Endothelial cell of umbilical vein (primary cell): ENCODE measurements around the gene COL23A1. TPM values are rescaled to one million over a fixed set of nuclear protein-coding genes. Genes with fewer than 3 reads are reported as not detected.

Experiments used
- BruUV-seq: library from RNA; stranded (reverse); fragments of 400-500 nt; replicated peaks from 2 replicates; lab custom pipeline; 2021; lab: Mats Ljungman, UMichigan
- CTCF ChIA-PET: fragments of 300-600, 350-600 bp; sonication (Branson Sonifier 250); formaldehyde crosslinking; loops from one replicate; lab custom pipeline; 2021; ENCODE audit warnings: antibody characterized with exemption, inconsistent platforms; lab: Charles Lee
- POLR2A ChIA-PET: fragments of 300-600, 350-600 bp; sonication (Branson Sonifier 250); formaldehyde crosslinking; loops from one replicate; lab custom pipeline; 2021; ENCODE audit warnings: antibody characterized with exemption, inconsistent platforms; lab: Charles Lee
- DNase-seq: peaks from one replicate; pipeline ENCODE4 v3.0.0-alpha.2; 2011; ENCODE audit warnings: low read depth, low spot score
- FAIRE-seq: peaks from 2 replicates; lab custom pipeline; 2011; peaks lifted over from hg19 to GRCh38; lab: Jason Lieb, UNC
- H2AFZ ChIP-seq: 2 replicates; pipeline ENCODE4 v1.6.0; 2012; ENCODE audit warnings: low read depth, low read length, control low read depth, inconsistent platforms
- H3K27ac ChIP-seq: 2 replicates; pipeline ENCODE4 v1.5.1; 2011; ENCODE audit warnings: low read depth, mild to moderate bottlenecking, control low read depth, low read length, moderate library complexity; ENCODE audit not compliant: insufficient read depth
- H3K27me3 ChIP-seq, 2 experiments: 2 replicates each; pipeline versions ENCODE4 v1.6.0 to v1.6.1; 2011; ENCODE audit warnings: low read length in 2 of 2, mixed read lengths in 1 of 2; ENCODE audit not compliant: control insufficient read depth in 2 of 2, insufficient read depth in 2 of 2
- H3K36me3 ChIP-seq, 2 experiments: 2 replicates in 1 of 2; 3 replicates in 1 of 2; pipeline ENCODE4 v1.5.1; 2011; ENCODE audit warnings: low read length in 2 of 2, mild to moderate bottlenecking in 1 of 2, moderate library complexity in 1 of 2; ENCODE audit not compliant: control insufficient read depth in 2 of 2, insufficient read depth in 2 of 2; ENCODE audit errors: extremely low read depth in 1 of 2
- H3K4me1 ChIP-seq: 3 replicates; pipeline ENCODE4 v1.5.1; 2011; ENCODE audit warnings: mild to moderate bottlenecking, low read length; ENCODE audit not compliant: control insufficient read depth, insufficient read depth; ENCODE audit errors: extremely low read depth
- H3K4me2 ChIP-seq: 2 replicates; pipeline ENCODE4 v1.6.1; 2011; ENCODE audit warnings: low read length, control low read depth, mixed read lengths; ENCODE audit not compliant: insufficient read depth
- H3K4me3 ChIP-seq, 3 experiments: fragments of 200-600 bp in 1 of 3; sonication (generic), shearing (Covaris generic) in 1 of 3; replicated peaks in 1 of 3; 2 replicates each; pipeline ENCODE4 v1.5.1; 2011 to 2016; ENCODE audit warnings: control low read depth in 3 of 3, low read length in 3 of 3, mild to moderate bottlenecking in 2 of 3, inconsistent platforms in 1 of 3, low read depth in 1 of 3, moderate library complexity in 1 of 3; ENCODE audit not compliant: insufficient read depth in 1 of 3
- H3K79me2 ChIP-seq: 2 replicates; pipeline ENCODE4 v1.6.0; 2012; ENCODE audit warnings: low read length, inconsistent platforms; ENCODE audit not compliant: control insufficient read depth, insufficient read depth
- H3K9ac ChIP-seq: replicated peaks from 2 replicates; pipeline ENCODE3; 2011; ENCODE audit warnings: low read length, control low read depth; ENCODE audit not compliant: insufficient read depth; ENCODE audit errors: extremely low read depth
- H3K9me1 ChIP-seq: replicated peaks from 3 replicates; pipeline ENCODE4 v1.6.0; 2011; ENCODE audit warnings: mild to moderate bottlenecking, low read length; ENCODE audit not compliant: control insufficient read depth, insufficient read depth; ENCODE audit errors: extremely low read depth
- H3K9me3 ChIP-seq: replicated peaks from 2 replicates; pipeline ENCODE4 v1.5.1; 2012; ENCODE audit warnings: low read length, inconsistent platforms; ENCODE audit not compliant: control insufficient read depth, insufficient read depth
- H4K20me1 ChIP-seq: replicated peaks from 2 replicates; pipeline ENCODE3; 2011; ENCODE audit warnings: mild to moderate bottlenecking, low read length; ENCODE audit not compliant: control insufficient read depth, insufficient read depth; ENCODE audit errors: extremely low read depth
- CTCF ChIP-seq, 2 donors: IDR thresholded peaks; 1 replicate in 1 of 2; 2 replicates in 1 of 2; pipeline ENCODE4 v1.5.1; 2011; ENCODE audit warnings: low read length in 2 of 2, mild to moderate bottlenecking in 2 of 2, moderate library complexity in 2 of 2, control low read depth in 1 of 2, inconsistent platforms in 1 of 2, low read depth in 1 of 2; ENCODE audit not compliant: insufficient read depth in 1 of 2; ENCODE audit errors: extremely low read depth in 1 of 2
- EZH2 ChIP-seq: IDR thresholded peaks from 2 replicates; pipeline ENCODE4 v1.6.1; 2012; ENCODE audit warnings: borderline replicate concordance, low read depth, mild to moderate bottlenecking, moderate library complexity, low read length, inconsistent platforms; ENCODE audit not compliant: severe bottlenecking
- FOS ChIP-seq: IDR thresholded peaks from 2 replicates; pipeline ENCODE4 v1.6.1; 2011; ENCODE audit warnings: mild to moderate bottlenecking, low read length, moderate library complexity, borderline replicate concordance; ENCODE audit not compliant: insufficient read depth
- GATA2 ChIP-seq: IDR thresholded peaks from 2 replicates; pipeline ENCODE4 v1.7.0; 2011; ENCODE audit warnings: low read depth, mild to moderate bottlenecking, moderate library complexity, mixed read lengths, low read length; ENCODE audit not compliant: insufficient read length, insufficient read depth
- JUN ChIP-seq: IDR thresholded peaks from 2 replicates; pipeline ENCODE4 v1.6.1; 2011; ENCODE audit warnings: borderline replicate concordance, low read depth; ENCODE audit not compliant: insufficient read length, insufficient read depth
- MAX ChIP-seq: IDR thresholded peaks from 2 replicates; pipeline ENCODE4 v1.6.1; 2011; ENCODE audit not compliant: insufficient read depth, insufficient read length
- MYC ChIP-seq: IDR thresholded peaks from one replicate; pipeline ENCODE4 v1.6.1; 2011; ENCODE audit warnings: mild to moderate bottlenecking, low read depth, low read length
- POLR2A ChIP-seq: IDR thresholded peaks from 2 replicates; pipeline ENCODE4 v1.6.1; 2012; ENCODE audit warnings: low read depth, mild to moderate bottlenecking, control low read depth, low read length
- POLR2AphosphoS5 ChIP-seq: IDR thresholded peaks from 2 replicates; pipeline ENCODE4 v1.6.1; 2012; ENCODE audit warnings: low read depth, mild to moderate bottlenecking, control low read depth, low read length, moderate library complexity; ENCODE audit not compliant: insufficient read depth
- dilution Hi-C: fragments of 300-500 bp; cut with MboI; formaldehyde crosslinking; loops from one replicate; pipeline ENCODE4 v1.15.0; 2019; ENCODE audit warnings: low sequenced_read_pairs; ENCODE audit not compliant: extremely low pct_ligation_motif_present
- intact Hi-C: fragments of 100-400 bp; cut with micrococcal nuclease; formaldehyde crosslinking; loops from one replicate; pipeline ENCODE4 v1.10.0; 2022
- polyA plus RNA-seq, 4 experiments: library from polyadenylated mRNA; depleted of rRNA in 3 of 4; stranded (reverse) in 3 of 4; unstranded in 1 of 4; fragments of >200 nt; gene quantifications; 2 replicates each; pipeline versions ENCODE4 v1.2.1 to v1.2.3, GENCODE V29; 2011 to 2012; ENCODE audit warnings: missing spikeins in 1 of 4
- total RNA-seq: library from RNA; stranded (reverse); gene quantifications from 2 replicates; pipeline ENCODE4 v1.2.3, GENCODE V29; 2021

COL23A1 gene
- total and polyA plus RNA-seq, 2 donors (not counting 3 experiments of a cell fraction or from before 2014, with no cell fraction given): not detected

- POLR2A ChIA-PET: no interaction called here
- dilution Hi-C loops: no loop called here
Measured at GRCh38 chr5:178394074-178394473, 196.1 kb downstream of the COL23A1 start.

GRCh38 chr5:178392931-178393394, 197.2 kb downstream of the COL23A1 start:
- Histone ChIP-seq H3K4me1 (no peaks in the 10 kb centered on the region), H3K36me3 (no peaks in the 10 kb centered on the region), H3K4me3 (no peak overlapping the region), H3K4me2 (no peak overlapping the region), H2AFZ (no peak overlapping the region), H4K20me1 (no peaks in the 10 kb centered on the region), H3K27me3 (no peaks in the 10 kb centered on the region), H3K79me2 (no peaks in the 10 kb centered on the region), H3K27ac (no peak overlapping the region), H3K9me1 (no peaks in the 10 kb centered on the region), H3K9me3 (no peaks in the 10 kb centered on the region), H3K9ac (no peak overlapping the region)
- BruUV-seq: no TSS peak
- dilution Hi-C loops: no loop called here
- TF ChIP-seq EZH2 (no peak), POLR2AphosphoS5 (no peak), MYC (no peak), FOS (no peak), MAX (no peak), JUN (no peak), CTCF (IDR thresholded peaks at IDR 0.05; ENCODE audit: extremely low read depth in 1 of 2, insufficient read depth in 1 of 2, low read depth in 1 of 2, low read length in 2 of 2) (no peak), GATA2 (no peak), POLR2A (no peak)
- intact Hi-C loops: no loop called here
- CTCF ChIA-PET: no interaction called here
- POLR2A ChIA-PET: no interaction called here
- no peak for DNase-seq
- FAIRE-seq: no peak

More at GRCh38 chr5:178394074-178394473, 196.1 kb downstream of the COL23A1 start:
- TF ChIP-seq MYC (no peak), POLR2A (no peak), CTCF (IDR thresholded peaks at IDR 0.05; ENCODE audit: extremely low read depth in 1 of 2, insufficient read depth in 1 of 2, low read depth in 1 of 2, low read length in 2 of 2) (no peak), EZH2 (no peak)
- DNase-seq: no peak
- intact Hi-C loops: no loop called here
- H3K9me3 ChIP-seq: no peaks in the 10 kb centered on the region
- H3K79me2 ChIP-seq: no peaks in the 10 kb centered on the region
- H3K36me3 ChIP-seq: no peaks in the 10 kb centered on the region
- no peak for FAIRE-seq
- CTCF ChIA-PET: no interaction called here
- no peaks in the 10 kb centered on the region for H4K20me1 ChIP-seq
- H3K27me3 ChIP-seq: no peaks in the 10 kb centered on the region
- H3K4me3 ChIP-seq: no peak overlapping the region
- no TSS peak for BruUV-seq
- no peaks in the 10 kb centered on the region for H3K9me1 ChIP-seq
- H3K9ac ChIP-seq: no peak overlapping the region
- no peak overlapping the region for H3K4me2 ChIP-seq
- no peaks in the 10 kb centered on the region for H3K4me1 ChIP-seq
- H3K27ac ChIP-seq: no peak overlapping the region
- no peak overlapping the region for H2AFZ ChIP-seq
